Activated T-cell treated with anti-CD3 and anti-CD28 coated beads for 24 hours (primary cell): ENCODE data around the gene COL5A3.

ENCODE experiments used
- DNase-seq: peaks from one replicate; pipeline ENCODE4 v3.0.0-alpha.2; 2020; ENCODE audit warnings: low read depth

The COL5A3 gene

DNA sequence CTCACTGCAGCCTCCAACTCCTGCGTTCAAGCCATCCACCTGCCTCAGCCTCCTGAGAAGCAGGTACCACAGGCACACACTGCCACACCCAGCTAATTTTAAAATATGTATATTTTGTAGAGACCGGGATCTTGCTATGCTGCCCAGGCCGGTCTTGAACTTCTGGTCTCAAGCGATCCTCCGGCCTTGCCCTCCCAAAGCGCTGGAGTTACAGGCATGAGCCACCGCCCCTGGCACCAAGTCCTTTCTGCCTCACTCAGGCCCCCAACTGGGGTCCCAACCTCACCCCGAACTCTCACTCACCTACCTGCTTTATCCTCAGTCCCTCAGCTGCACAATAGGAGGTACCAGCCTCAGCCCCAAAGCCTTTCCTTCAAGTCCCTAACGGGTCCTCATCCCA, 635 bp upstream of the COL5A3 start:
- no peak for DNase-seq

DNA sequence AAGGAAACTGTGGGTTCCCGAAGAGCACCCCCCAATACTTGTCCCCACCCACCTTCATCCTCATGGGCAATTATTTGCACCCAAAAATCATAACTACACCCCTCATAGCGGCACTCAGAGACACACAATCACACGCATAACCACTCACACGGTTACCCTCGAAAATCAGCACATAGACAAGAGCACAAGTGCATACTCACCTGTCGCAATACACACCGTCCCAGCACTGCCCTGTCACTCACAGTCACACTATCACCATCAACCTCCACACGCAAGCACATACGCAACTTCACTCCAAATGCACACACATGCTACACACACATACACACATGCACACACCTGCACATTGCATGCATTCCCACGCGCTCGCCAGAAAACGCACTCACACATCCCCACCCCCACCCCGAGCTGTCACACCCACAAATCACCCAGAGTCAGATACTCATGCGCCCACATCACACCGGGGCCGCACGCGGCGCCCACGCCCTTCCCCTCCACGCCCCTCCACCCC, 535 bp downstream of the COL5A3 start:
- DNase-seq: no peak

DNA sequence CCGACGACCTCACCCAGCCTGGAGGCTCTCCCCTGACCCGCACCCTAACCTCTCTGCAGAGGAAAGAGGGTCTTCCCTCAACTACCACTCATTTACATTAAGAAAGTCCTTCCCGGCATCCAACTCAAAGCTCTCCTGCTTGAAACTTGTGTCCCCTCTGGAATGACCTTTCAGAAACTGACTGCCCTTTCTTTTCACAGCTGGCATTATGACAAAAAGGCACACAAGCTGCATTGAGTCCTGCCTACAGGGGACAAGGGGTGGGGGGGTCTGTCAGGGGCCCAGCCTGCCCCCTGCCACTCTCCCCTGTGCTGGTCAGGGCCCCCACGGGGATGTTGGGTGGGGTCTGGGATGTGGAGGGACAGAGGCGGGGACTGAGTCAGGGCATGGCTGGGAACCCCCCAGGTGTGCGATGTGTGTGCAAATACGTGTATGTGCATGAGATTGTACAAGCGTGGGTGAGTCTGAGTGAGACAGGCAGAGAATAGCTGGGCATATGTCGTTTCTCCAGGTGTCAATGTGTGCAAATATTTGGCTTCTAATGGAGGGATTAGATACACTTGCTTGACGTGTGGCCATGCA, 2.0 kb downstream of the COL5A3 start:
- no peak for DNase-seq

DNA sequence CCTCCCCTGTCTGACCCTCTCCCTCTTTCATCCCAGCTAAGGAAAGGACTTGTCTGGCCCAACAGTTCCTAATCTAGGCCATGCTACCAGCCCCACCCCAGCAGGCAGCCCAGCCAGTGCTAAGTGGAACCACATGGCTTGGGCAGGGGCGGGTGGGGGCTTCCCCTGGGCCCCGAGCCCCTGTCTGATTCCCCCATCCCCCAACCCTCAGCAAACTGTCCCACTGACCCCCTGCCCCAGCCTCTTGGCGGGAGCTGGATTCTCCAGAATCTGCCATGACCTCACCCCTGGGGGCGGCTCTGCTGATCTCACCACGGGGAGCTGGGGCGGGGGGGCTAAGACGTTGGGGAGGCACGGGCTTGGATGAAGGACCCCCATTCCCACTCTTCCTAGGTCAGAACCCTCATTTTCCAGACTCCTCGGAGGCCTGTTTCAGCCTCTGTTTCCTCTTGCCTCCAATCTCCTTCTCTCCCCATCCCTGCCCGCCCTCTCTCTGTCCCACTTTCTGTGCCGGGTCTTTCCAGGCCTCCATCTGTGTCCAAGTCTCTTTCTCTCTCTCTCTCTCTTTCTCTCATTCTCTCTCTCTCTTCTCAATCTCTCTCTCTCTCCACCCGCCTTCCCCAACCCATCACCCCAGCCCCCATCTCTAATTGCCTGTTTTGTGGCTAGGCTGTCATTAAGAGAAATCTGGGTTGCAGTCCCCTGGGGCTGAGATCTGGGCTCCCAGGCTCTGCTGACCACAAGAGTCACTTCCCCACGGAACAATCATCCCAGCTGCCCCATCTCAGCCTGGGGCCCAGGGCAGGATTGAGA, 2.7 kb downstream of the COL5A3 start:
- no peak for DNase-seq

DNA sequence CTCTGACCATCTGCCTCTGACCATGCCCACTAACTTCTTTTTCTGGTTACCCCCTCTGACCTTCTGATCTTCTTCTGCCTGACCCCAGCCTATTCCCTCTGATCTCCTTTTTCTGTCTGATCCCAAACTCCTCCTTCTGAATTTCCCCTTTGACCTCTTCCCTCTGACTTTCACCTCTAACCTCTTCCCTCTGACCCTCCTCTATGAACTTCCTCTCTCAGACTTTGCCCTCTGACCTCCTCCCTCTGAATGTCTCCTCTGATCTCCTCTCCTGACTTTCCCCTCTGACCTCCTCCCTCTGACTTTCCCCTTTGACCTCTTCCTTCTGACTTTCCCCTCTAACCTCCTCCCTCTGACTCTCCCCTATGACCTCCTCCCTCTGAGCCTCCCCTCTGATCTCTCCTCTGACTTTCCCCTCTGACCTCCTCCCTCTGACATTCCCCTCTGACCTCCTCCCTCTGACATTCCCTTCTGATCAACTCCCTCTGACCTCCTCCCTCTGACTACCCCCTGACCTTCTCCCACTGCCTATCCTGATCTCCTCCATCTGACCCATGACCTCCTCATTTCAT, 3.5 kb downstream of the COL5A3 start:
- no peak for DNase-seq

DNA sequence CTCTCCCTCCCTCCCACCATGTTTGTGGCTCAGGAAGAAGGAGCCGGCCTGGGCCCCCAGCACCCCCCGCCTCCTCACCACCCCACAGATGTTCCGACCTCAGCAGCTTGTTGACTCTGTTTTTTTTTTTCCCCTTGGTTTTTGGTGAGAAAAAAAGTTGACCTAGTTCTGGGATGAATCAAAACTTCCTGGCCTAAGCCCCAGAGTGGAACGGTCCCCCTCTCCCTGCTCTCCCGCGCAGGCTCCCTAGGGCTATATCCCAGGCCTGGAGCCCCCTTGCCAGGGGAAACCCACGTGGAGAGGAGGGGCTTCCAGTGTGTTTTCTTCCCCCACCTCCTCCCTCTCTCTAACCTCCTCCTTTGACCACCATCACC, 4.0 kb downstream of the COL5A3 start:
- DNase-seq: no peak

DNA sequence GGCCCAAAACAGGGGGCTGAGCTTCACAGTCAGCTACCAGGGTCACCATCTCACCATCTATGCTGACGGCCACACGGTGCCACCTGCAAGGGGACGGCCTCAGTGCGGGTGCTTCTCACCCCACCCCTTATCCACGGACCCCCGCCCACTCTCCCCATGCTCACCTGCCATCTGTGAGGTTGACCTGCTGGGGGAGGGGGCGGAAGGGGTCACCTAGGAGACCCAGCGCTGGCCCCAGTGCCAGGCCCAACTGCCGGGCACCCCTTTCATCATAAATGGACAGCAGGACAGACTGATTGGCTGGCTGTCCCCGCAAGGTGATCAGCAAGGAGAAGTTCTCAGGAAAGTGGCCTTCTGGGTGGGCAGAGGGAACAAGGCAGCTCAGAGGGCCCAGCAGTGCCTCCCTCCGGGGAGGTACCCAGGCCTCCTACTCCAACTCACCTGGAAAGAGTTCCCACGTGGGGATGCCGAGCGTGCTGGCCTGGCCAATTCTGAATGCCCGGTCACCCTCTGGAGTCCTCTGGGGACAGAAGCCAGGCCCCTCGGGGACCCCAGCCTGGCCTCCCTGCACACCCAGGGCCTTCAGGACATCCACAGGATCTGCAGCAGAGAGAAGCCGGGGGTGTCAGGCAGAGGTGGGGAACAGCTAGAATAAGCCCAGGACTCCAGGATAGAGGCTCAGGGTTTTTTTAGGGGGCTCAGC, 4.5 kb downstream of the COL5A3 start:
- no peak for DNase-seq

DNA sequence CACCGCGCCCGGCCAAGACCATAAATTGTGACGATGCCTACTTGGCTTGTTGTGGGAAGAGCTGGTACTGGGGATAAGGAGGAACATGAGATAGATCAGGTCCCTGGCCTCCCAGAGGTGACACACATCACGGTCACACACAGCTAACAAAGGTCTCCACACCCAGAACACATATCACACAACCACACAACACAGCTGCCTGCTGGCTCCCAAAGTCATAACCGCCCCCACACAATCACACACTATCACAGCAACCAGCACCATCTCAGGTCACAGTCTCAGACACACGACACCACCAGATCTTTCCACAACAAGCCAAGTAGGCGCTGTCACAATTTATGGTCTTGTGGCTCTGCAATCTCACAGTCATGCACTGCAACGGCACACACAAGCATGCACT, 5.7 kb downstream of the COL5A3 start:
- no peak for DNase-seq

DNA sequence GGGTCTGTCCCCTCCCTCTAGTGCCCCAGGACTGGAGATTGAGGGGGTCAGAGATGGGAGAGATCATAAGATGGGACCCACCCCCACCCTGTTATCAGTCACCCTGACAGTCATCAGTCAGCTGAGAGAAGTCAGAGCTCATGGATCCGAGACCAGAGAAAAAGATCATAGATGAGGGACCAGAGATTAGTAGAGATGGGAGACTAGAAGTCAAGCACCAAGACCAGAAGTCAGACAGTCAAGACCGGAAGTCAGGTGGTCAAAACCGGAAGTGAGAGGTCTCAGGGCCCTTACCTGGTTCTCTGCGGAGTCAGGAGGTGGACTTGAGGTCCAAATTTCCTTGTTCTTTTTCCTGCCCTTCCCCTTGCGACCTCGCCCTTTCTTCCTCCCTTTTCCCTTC, 7.0 kb downstream of the COL5A3 start:
- DNase-seq: no peak

DNA sequence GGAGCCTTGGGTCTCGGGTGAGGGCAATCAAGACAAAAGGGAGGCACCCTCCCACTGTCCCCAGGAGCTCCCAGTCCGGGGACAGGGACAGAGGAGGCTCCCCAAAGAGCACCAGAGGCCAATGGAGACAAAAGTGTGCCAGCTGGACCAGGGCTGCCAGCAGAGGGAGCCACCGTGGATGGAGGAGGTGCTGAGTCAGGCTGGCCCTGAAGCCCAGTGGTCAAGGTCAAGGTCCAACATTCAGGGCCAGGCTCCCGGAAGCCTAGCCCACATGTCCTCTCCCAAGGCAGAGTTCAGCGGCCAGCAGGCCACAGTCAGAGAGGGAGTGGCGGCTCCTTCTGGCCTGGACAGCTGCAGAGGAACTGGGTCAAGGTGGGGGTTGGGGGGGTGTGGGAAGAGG, 8.4 kb downstream of the COL5A3 start:
- DNase-seq: no peak

DNA sequence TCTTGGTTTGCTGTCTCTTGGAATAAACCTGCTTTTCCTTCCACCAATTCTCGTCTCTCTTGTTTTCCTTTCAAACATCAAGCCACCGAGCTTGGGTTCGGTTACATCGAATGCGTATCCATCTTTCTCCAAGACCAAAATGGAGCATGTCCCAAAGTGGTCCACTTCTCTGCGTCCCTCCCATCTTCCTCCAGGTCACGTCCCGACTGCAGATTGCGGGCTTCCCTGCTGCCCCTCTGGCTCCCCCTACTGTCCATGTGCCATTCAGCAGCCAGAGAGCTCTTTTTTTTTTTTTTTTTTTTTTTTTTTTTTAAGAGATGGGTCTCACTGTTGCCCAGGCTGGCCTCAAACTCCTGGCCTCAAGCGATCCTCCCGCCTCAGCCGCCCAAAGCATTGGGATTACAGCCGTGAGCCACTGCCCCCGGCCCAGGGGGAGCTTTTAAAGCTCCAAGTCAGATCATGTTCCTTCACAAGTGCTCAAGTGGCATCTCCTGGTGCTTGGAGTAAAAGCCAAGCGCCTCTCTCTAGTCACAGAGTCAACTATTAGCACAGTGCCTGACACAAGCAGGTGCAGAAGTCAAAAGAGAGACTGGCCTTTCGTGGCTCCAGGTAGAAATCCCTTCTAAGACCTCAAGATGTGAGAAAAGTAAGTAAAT, 10.0 kb downstream of the COL5A3 start:
- DNase-seq: peak; percentile 50

DNA sequence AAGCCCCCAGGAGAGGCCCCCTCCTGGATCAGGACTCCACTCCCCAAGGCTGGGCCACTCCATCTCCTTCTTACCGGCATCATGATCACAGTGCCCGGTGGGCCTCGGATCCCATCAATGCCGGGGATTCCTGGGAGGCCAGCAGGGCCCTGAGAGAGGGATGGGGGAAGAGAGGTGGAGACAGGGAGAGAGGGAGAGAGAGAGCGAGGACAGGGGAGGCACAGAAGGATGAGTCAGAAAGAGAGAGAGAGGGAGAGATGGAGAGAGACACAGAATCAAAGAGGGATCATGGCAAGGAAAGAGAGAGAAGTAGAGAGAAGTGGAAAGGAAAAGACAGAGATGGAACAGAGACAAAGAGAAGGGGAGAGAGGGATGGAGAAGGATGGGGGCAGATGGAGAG, 13.8 kb downstream of the COL5A3 start:
- DNase-seq: no peak

DNA sequence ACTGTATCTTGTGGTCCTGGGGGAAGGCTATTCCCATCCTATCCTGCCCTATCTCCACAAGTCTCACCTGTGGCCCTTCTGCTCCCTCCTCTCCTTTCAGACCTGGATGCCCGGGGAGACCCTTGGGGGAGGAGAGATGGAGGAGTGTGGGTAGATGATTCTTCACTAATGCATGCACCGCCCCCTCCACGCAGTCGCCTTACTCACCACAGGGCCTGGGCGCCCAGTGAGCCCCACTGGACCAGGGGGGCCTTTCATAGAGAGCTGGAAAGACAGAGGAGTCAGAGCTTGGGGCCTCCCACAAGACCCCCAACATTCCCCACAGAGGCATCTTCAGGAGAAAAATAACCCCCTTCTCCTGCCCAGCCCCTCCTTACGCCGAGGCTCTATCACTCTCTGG, 14.3 kb downstream of the COL5A3 start:
- DNase-seq: no peak

DNA sequence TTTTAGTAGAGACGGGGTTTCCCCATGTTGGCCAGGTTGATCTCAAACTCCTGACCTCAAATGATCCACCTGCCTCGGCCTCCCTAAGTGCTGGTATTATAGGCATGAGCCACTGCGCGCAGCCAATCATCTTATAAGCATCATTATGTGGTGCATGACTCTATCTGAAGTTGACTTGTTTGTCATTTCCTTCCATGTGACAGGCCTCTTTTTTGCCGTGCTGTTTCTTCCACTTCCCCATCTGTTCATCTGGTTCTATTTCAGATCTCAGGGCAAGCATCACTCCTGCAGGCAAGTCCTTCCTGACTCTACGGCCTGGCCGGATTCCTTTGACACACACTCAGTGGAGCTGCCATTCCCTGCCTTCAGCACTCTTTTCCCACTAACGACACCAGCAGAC, 15.2 kb downstream of the COL5A3 start:
- no peak for DNase-seq

DNA sequence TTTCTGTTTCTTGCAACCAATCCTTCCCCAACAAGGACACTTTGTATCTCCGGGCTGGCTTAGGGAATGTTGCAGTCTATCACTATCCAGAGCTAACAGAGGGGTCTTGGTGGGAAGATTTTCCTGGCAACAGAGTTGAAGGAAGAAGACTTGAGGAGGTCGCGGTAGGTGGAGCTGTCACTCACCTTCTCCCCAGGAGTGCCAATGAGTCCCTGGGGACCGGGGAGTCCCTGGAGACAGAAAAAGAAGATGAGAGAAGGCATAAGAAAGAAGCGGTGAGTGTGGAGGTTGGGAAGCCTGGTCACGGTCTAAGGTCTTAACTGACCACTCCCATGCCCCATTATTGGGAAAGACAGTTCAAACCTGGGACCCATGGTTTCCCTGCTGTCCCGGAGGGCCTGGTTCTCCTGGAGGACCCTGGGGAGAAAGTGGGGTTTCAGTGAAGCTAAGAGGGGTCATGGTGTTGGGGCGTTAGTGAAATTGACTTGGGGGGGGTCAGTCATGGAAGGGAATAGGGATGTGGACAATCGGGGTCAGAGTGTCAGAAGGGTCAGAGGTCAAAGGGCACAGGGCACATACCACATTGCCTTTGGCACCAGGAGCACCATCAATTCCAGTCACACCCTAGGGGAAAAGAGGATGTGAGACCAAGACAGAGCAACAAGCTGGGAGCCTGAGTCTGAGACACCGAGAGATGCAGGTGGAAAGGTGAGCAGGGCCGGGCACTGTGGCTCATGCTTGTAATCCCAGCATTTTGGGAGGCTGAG, 18.7 kb downstream of the COL5A3 start:
- no peak for DNase-seq

DNA sequence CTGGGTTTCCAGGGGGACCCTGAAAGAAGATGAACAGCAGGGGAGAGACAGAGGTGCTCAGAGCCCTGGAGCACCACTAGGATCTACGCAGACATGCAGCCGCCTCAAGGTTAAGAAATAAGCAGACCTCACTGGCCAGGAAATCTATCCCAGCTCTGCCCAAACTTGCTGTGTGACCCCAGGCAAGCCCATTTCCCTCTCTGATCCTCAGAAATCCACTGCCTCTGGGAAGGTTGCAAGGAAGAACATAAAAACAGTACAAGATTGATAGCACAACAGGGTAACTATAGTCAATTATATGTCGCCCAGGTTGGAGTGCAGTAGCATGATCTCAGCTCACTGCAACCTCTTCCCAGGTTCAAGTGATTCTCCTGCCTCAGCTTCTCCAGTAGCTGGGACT, 20.8 kb downstream of the COL5A3 start:
- DNase-seq: no peak

DNA sequence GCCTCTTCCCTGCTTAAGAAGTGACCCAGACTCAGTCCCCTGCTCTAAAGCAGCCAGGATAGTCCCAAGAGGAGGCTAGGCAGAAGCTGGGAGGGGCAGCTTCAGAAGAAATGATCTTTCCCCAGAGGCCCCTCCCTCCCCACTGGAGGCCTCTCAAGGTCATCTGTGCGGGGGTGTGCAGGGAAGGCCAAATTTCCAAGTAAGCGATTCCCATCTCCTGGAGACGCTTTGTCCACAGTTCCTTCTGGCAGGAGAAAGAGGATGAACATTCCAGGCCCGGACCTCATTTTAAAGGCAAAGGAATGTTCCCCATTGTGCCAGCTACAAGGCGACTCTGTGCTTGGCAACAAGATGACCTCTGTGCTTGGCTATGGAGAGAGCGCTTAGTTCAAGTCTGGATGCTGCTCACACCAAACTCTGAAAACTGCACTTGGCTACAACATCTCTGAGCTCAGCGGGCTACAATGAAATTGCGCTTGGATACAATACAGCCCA, 23.5 kb downstream of the COL5A3 start:
- DNase-seq: no peak

DNA sequence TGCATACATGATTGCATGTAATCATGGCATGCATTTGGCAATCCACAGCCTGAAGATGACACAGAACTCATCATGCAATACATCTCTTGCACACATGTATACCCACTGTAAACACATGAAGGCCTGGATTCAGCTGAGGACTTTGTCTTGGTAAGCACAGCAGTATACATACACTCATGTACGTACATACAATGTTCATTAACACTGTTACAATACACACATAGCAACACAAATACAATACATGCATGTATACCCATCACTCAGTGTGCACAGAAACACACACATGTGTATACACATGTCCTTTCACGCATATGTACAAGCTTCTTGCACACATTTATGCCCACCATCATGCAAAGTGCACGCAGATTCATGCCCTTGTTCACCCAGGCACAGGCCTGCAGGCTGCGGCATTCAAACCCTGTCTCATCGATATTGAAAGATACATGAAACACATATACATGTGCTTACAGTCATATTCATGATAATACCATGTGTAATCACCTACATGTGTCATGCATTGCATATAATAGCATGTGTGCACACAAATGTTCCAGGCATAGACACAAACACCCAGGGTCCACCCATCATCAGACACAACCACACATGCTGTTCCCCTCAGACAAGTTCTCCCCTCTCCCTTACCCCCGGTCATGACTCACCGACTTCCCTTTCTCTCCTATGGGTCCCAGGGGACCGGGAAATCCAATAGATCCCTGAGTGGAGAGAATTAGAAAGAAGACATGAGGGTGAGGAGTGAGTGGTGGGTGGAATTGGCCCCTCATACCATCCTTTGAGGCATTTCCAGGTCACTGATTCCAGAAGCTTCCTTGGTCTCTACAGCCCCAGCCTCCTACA, 28.7 kb downstream of the COL5A3 start:
- no peak for DNase-seq

DNA sequence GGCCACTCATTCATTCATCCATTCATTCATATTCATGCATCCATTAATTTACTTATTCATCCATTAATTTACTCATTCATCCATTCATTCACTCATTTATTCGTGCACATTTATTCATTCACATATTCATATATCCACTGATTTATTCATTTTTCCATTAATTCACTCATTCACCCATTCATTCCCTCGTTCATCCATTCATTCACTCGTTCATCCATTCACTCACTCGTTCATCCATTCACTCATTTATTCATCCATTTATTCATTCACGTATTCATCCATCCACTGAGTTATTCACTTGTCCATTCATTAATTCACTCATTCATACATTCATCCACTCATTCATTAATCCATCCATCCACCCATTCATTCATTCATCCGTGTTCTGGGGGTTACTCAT, 38.2 kb downstream of the COL5A3 start:
- no peak for DNase-seq

DNA sequence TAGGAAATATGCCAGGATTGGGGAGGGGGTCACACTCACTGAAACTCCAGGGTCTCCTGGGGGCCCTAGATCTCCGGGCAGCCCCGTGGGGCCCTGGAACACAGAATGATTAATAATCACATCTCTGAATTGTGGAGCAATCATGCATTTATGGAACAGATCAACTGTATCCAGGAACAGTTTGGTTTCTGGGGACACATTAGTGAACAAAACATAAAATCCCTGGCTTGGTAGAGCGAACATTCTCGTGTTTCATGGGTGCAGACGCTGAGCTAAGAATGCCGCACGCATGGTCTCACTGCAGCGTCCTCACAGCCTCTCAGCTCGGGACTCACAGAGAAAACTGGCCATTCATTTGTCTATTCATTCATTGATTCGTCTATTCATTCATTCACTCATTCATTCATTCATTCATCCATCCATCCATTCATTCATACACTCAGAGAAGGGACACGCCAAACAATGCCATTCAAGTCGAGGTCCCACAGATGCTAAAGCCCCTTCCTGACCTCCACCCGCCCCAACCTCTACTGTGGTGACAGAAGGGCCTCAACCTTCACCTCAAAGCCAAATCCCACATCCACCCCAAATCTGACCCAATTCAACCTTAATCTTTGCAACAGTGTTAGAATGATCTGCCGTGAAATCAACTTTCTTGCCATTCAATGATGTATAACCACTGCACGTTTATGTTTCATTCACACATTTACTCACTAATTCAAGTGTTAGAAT, 39.0 kb downstream of the COL5A3 start:
- no peak for DNase-seq
